CD8-positive, alpha-beta memory T cell (primary cell): ENCODE results near the gene PPP1R14B. TPM values are rescaled to one million over a fixed set of nuclear protein-coding genes. Genes with fewer than 3 reads are reported as not detected.

Source experiments
- CTCF ChIA-PET: fragments of 350-600 bp; sonication (Branson Sonifier 250); formaldehyde crosslinking; loops from one replicate; lab custom pipeline; 2021; ENCODE audit warnings: antibody characterized with exemption; lab: Charles Lee
- POLR2A ChIA-PET: fragments of 350-600 bp; sonication (Branson Sonifier 250); formaldehyde crosslinking; loops from one replicate; lab custom pipeline; 2021; ENCODE audit warnings: antibody characterized with exemption; lab: Charles Lee
- DNase-seq, 5 donors: peaks; one replicate each; pipeline versions ENCODE4 v3.0.0 to v3.0.0-alpha.2; 2020 to 2022; ENCODE audit warnings: mixed read lengths in 1 of 5
- H3K27ac ChIP-seq: one replicate; pipeline ENCODE4 v1.7.0; 2013; ENCODE audit warnings: low read depth, mild to moderate bottlenecking, low read length, moderate library complexity
- H3K27me3 ChIP-seq: 2 replicates; pipeline ENCODE4 v1.7.0; 2013; ENCODE audit warnings: low read length, mild to moderate bottlenecking; ENCODE audit not compliant: insufficient read depth, poor library complexity, severe bottlenecking
- H3K36me3 ChIP-seq: 2 replicates; pipeline ENCODE4 v1.7.0; 2013; ENCODE audit warnings: mild to moderate bottlenecking, low read length, moderate library complexity; ENCODE audit not compliant: insufficient read depth
- H3K4me1 ChIP-seq: 2 replicates; pipeline ENCODE4 v1.7.0; 2013; ENCODE audit warnings: mild to moderate bottlenecking, low read length, moderate library complexity; ENCODE audit not compliant: insufficient read depth
- H3K4me3 ChIP-seq: 2 replicates; pipeline ENCODE4 v1.7.0; 2013; ENCODE audit warnings: mild to moderate bottlenecking, low read length
- H3K9me3 ChIP-seq: 2 replicates; pipeline ENCODE4 v1.7.0; 2013; ENCODE audit warnings: mild to moderate bottlenecking, low read length
- H3K27ac Mint-ChIP-seq, 8 donors: one replicate each; pipeline ENCODE4 v1.8.0; 2020 to 2021; ENCODE audit warnings: mixed read lengths in 8 of 8, mild to moderate bottlenecking in 6 of 8, inconsistent platforms in 3 of 8, moderate library complexity in 3 of 8
- H3K27me3 Mint-ChIP-seq, 2 donors: one replicate each; pipeline ENCODE4 v1.8.0; 2020 to 2021; ENCODE audit warnings: mixed read lengths in 2 of 2, mild to moderate bottlenecking in 1 of 2, moderate library complexity in 1 of 2
- H3K36me3 Mint-ChIP-seq, 3 donors: one replicate each; pipeline ENCODE4 v1.8.0; 2020 to 2021; ENCODE audit warnings: mixed read lengths in 3 of 3, inconsistent platforms in 1 of 3, mild to moderate bottlenecking in 1 of 3
- H3K4me1 Mint-ChIP-seq, 3 donors: one replicate each; pipeline ENCODE4 v1.8.0; 2020 to 2021; ENCODE audit warnings: mixed read lengths in 3 of 3, inconsistent platforms in 1 of 3, mild to moderate bottlenecking in 1 of 3
- H3K4me3 Mint-ChIP-seq, 7 donors: one replicate each; pipeline ENCODE4 v1.8.0; 2020 to 2021; ENCODE audit warnings: mixed read lengths in 7 of 7, mild to moderate bottlenecking in 6 of 7, moderate library complexity in 4 of 7, inconsistent platforms in 2 of 7
- H3K9me3 Mint-ChIP-seq, 5 donors: one replicate each; pipeline ENCODE4 v1.8.0; 2020 to 2022; ENCODE audit warnings: mixed read lengths in 5 of 5, mild to moderate bottlenecking in 3 of 5, moderate library complexity in 2 of 5, inconsistent platforms in 1 of 5
- polyA plus RNA-seq: library from polyadenylated mRNA; unstranded; fragments of 300-500 nt; fragmentation: Illumina TruSeq; gene quantifications from one replicate; pipeline ENCODE4 v1.2.3, GENCODE V29; 2021
- total RNA-seq, 2 experiments: library from RNA; stranded (reverse); gene quantifications; one replicate each; pipeline ENCODE4 v1.2.3, GENCODE V29; 2021

The PPP1R14B gene
- total and polyA plus RNA-seq, 3 experiments from 2014 or later: 57.3 to 381 (median 365) TPM

DNA sequence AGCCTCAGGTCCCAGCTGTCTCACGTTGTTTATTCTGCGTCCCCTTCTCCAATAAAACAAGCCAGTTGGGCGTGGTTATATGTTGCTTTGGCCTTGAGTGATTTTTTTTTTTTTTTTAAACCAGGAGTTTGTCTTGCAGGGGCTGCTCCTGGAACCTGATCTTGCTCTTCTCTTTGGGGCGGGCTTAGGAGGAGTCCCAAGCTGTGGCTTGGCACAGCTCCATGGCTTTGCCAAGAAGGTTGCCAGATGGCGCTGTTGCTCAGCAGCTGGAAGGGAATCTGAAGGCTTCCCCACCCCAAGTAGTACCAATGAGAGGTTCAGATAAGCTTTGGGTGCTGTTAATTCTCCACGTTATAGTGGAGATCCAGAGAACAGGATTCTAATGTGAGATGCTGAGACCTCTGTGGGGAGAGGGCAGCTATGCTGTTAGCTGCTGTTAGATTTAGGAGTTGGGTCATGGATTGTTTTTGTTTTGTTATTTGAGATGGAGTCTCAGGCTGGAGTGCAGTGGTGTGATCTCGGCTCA is 42.2 kb downstream of the PPP1R14B start:
- no peaks in the 10 kb centered on the region for H3K9me3 Mint-ChIP-seq
- H3K4me3 Mint-ChIP-seq: peak overlapping the region; percentile 61 to 98 (median 84)
- CTCF ChIA-PET: interaction anchor here (0.6 to 10.4 kb wide), 42 partner anchors 8 to 1686 kb away, joined by 3 to 281 read pairs (median 5); partner anchors contain the start of genes BAD, CATSPERZ, CCDC85B and CCDC88B
- Histone ChIP-seq H3K27ac (no peak overlapping the region), H3K4me1 (peaks cover 39% of the 10 kb centered on the region), H3K4me3 (no peak overlapping the region), H3K27me3 (no peaks in the 10 kb centered on the region), H3K9me3 (no peaks in the 10 kb centered on the region), H3K36me3 (peaks cover 39% of the 10 kb centered on the region)
- peak overlapping the region; percentile 62 to 99 (median 95) for H3K27ac Mint-ChIP-seq
- peaks cover 12 to 69% (median 17%) of the 10 kb centered on the region in 3 donors for H3K36me3 Mint-ChIP-seq
- H3K27me3 Mint-ChIP-seq: no peaks in the 10 kb centered on the region
- peaks cover 16 to 55% (median 31%) of the 10 kb centered on the region in 3 donors for H3K4me1 Mint-ChIP-seq
- DNase-seq: peak; percentile 75 to 92 (median 79)
- POLR2A ChIA-PET: interaction anchor here (0.7 to 5.7 kb wide), 13 partner anchors 14 to 1530 kb away, joined by 3 to 69 read pairs (median 9); partner anchors contain the start of genes DNAJC4, ESRRA, FKBP2 and NUDT22

DNA sequence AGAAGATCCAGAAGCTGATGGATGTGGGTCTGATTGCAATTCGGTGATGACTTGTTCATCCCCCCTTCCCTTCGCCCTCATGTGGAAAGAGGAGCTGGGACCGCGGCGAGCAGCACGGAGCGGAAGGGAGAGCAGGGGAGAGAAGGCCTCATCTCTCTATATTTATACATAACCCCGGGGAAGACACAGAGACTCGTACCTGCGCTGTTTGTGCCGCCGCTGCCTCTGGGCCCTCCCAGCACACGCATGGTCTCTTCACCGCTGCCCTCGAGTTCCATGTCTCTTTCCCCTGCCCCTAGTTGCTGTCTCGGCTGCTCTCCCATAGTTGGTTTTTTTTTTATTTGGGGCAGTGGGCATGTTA is 42.7 kb downstream of the PPP1R14B start:
- POLR2A ChIA-PET: interaction anchor here (1.0 to 5.7 kb wide), 9 partner anchors 14 to 114 kb away, joined by 3 to 69 read pairs (median 19); partner anchors contain the start of genes DNAJC4, ESRRA, FKBP2 and NUDT22
- no peaks in the 10 kb centered on the region for H3K9me3 Mint-ChIP-seq
- H3K9me3 ChIP-seq: no peaks in the 10 kb centered on the region
- no peak overlapping the region for H3K27ac ChIP-seq
- no peaks in the 10 kb centered on the region for H3K27me3 Mint-ChIP-seq
- H3K4me3 ChIP-seq: no peak overlapping the region
- peaks cover 38% of the 10 kb centered on the region for H3K4me1 ChIP-seq
- peak overlapping the region in 2 of 7 donors; percentile 32 to 48 for H3K4me3 Mint-ChIP-seq
- peaks cover 16 to 50% (median 31%) of the 10 kb centered on the region in 3 donors for H3K4me1 Mint-ChIP-seq
- peaks cover 38% of the 10 kb centered on the region for H3K36me3 ChIP-seq
- CTCF ChIA-PET: interaction anchor here (0.6 to 10.4 kb wide), 39 partner anchors 8 to 448 kb away, joined by 3 to 281 read pairs (median 6); partner anchors contain the start of genes BAD, CATSPERZ, DNAJC4 and ESRRA
- peak overlapping the region in 7 of 8 donors; percentile 72 to 99 (median 96) for H3K27ac Mint-ChIP-seq
- peaks cover 12 to 66% (median 17%) of the 10 kb centered on the region in 3 donors for H3K36me3 Mint-ChIP-seq
- no peak for DNase-seq
- no peaks in the 10 kb centered on the region for H3K27me3 ChIP-seq

- Mint-ChIP-seq H3K27ac (peak overlapping the region in 5 of 8 donors; percentile 12 to 92 (median 60)), H3K36me3 (peaks cover 12 to 68% (median 17%) of the 10 kb centered on the region in 3 donors)
- peaks cover 38% of the 10 kb centered on the region for H3K36me3 ChIP-seq
These were observed 43.2 kb downstream of the PPP1R14B start for GRCh38 chr11:64203421-64204079.

DNA sequence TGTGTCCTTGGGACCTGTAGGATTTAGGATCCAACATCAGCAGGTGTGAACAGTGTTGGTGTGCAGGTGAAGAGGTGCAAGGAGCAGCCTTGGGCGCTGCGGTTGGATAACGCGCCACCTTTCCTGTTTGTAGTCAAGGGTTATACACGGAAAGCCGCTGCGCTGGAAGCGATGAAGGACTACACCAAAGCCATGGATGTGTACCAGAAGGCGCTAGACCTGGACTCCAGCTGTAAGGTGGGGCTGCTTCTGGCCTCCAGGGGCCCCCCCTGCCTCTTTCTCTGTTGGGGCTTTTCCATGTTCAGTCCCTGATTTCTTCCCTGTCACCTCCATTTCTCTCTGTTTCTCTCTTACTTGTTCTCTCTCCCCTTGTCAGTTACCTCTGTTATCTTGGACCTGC is 43.8 kb downstream of the PPP1R14B start:
- Histone ChIP-seq H3K4me1 (peaks cover 28% of the 10 kb centered on the region), H3K4me3 (no peak overlapping the region), H3K36me3 (peaks cover 39% of the 10 kb centered on the region), H3K27ac (no peak overlapping the region), H3K9me3 (no peaks in the 10 kb centered on the region), H3K27me3 (no peaks in the 10 kb centered on the region)
- Mint-ChIP-seq H3K27me3 (no peaks in the 10 kb centered on the region), H3K9me3 (no peaks in the 10 kb centered on the region), H3K36me3 (peaks cover 12 to 72% (median 17%) of the 10 kb centered on the region in 3 donors), H3K4me1 (peaks cover 16 to 39% (median 25%) of the 10 kb centered on the region in 3 donors), H3K4me3 (no peak overlapping the region), H3K27ac (peak overlapping the region in 2 of 8 donors; percentile 12 to 92)
- CTCF ChIA-PET: interaction anchor here (1.7 to 10.4 kb wide), 5 partner anchors 19 to 129 kb away, joined by 5 to 281 read pairs (median 62); partner anchors contain the start of genes CATSPERZ, ESRRA, NUDT22 and PPP1R14B
- no peak for DNase-seq
- POLR2A ChIA-PET: interaction anchor here (0.6 to 5.7 kb wide), 2 partner anchors 17 to 49 kb away, joined by 3 to 53 read pairs; partner anchors contain the start of genes PLCB3 and STIP1

More at GRCh38 chr11:64203421-64204079, 43.2 kb downstream of the PPP1R14B start:
- no peak overlapping the region for H3K4me3 ChIP-seq
- ChIA-PET CTCF (interaction anchor here (1.5 to 10.4 kb wide), 18 partner anchors 15 to 449 kb away, joined by 4 to 281 read pairs (median 9); partner anchors contain the start of genes CATSPERZ, DNAJC4, ESRRA and NUDT22), POLR2A (interaction anchor here (0.6 to 5.7 kb wide), 7 partner anchors 15 to 114 kb away, joined by 3 to 69 read pairs (median 35); partner anchors contain the start of genes FKBP2, NUDT22, PLCB3 and PRDX5)
- no peaks in the 10 kb centered on the region for H3K9me3 ChIP-seq
- H3K9me3 Mint-ChIP-seq: no peaks in the 10 kb centered on the region
- no peak overlapping the region for H3K27ac ChIP-seq
- DNase-seq: no peak
- peaks cover 16 to 45% (median 27%) of the 10 kb centered on the region in 3 donors for H3K4me1 Mint-ChIP-seq
- no peaks in the 10 kb centered on the region for H3K27me3 ChIP-seq
- peak overlapping the region in 2 of 7 donors; percentile 32 to 48 for H3K4me3 Mint-ChIP-seq
- H3K27me3 Mint-ChIP-seq: no peaks in the 10 kb centered on the region
- H3K4me1 ChIP-seq: peaks cover 33% of the 10 kb centered on the region

DNA sequence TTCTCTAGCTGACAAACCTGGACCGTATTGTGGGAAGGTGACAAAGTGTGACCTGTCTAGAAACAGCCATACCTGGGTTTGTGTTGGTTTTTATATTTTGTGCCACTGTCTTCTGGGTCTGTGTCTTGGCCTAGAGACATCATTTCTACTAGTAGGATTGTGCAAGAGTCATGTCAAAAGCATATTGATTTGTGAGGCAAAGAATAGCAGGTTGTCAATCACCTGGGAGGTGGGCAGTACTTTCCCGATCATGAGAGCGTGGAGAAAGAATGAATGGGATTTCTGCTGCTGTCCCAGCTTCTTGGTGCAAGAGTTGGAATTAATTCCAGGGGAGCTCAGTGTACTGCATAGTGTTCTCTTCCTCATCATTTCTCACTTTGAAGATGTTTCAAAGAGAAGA is 45.2 kb downstream of the PPP1R14B start:
- CTCF ChIA-PET: interaction anchor here (0.7 to 10.4 kb wide), 4 partner anchors 101 to 256 kb away, joined by 3 to 281 read pairs (median 4); partner anchors contain the start of genes CATSPERZ, ESRRA, PRDX5 and TRMT112
- H3K36me3 Mint-ChIP-seq: peaks cover 19 to 73% (median 23%) of the 10 kb centered on the region in 3 donors
- H3K4me3 ChIP-seq: no peak overlapping the region
- no peak for DNase-seq
- H3K4me3 Mint-ChIP-seq: no peak overlapping the region
- H3K4me1 Mint-ChIP-seq: peaks cover 20 to 29% (median 21%) of the 10 kb centered on the region in 3 donors
- H3K4me1 ChIP-seq: peaks cover 25% of the 10 kb centered on the region
- POLR2A ChIA-PET: interaction anchor here (0.7 kb wide), 1 partner anchor 28 kb away, joined by 3 read pairs; no protein-coding TSS in a partner anchor
- peak overlapping the region in 4 of 8 donors; percentile 4 to 88 (median 36) for H3K27ac Mint-ChIP-seq
- peaks cover 53% of the 10 kb centered on the region for H3K36me3 ChIP-seq
- no peaks in the 10 kb centered on the region for H3K9me3 ChIP-seq
- H3K9me3 Mint-ChIP-seq: no peaks in the 10 kb centered on the region
- no peaks in the 10 kb centered on the region for H3K27me3 ChIP-seq
- no peaks in the 10 kb centered on the region for H3K27me3 Mint-ChIP-seq
- H3K27ac ChIP-seq: no peak overlapping the region

DNA sequence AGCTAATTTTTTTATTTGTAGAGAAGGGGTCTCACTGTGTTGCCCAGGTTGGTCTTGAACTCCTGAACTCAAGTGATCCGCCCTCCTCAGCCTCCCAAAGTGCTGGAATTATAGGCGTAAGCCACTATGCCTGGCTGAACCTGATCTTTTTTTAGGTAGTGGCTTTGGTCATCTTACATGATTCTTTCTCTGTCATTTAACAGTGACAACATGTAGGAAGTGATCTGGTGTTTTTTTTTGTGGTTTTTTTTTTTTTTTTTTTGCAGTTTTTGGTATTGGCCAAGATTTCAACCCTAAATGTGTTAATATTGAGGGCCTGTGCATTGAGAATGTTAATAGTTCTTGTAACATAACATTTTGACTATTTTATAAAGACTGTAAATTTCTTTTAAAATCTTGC is 48.2 kb downstream of the PPP1R14B start:
- Mint-ChIP-seq H3K4me3 (no peak overlapping the region), H3K4me1 (peaks cover under 1 to 5% (median 4%) of the 10 kb centered on the region in 3 donors), H3K27ac (peak overlapping the region in 2 of 8 donors; percentile 12 to 61), H3K9me3 (no peaks in the 10 kb centered on the region), H3K27me3 (no peaks in the 10 kb centered on the region), H3K36me3 (peaks cover 22 to 90% (median 25%) of the 10 kb centered on the region in 3 donors)
- CTCF ChIA-PET: interaction anchor here (1.8 to 2.4 kb wide), 2 partner anchors 11 to 102 kb away, joined by 4 to 5 read pairs; no protein-coding TSS in a partner anchor
- H3K27ac ChIP-seq: no peak overlapping the region
- POLR2A ChIA-PET: no interaction called here
- no peak overlapping the region for H3K4me3 ChIP-seq
- no peaks in the 10 kb centered on the region for H3K4me1 ChIP-seq
- no peaks in the 10 kb centered on the region for H3K27me3 ChIP-seq
- H3K9me3 ChIP-seq: no peaks in the 10 kb centered on the region
- DNase-seq: no peak
- peaks cover 73% of the 10 kb centered on the region for H3K36me3 ChIP-seq

- POLR2A ChIA-PET: interaction anchor here (0.6 kb wide), 1 partner anchor 11 kb away, joined by 3 read pairs; no protein-coding TSS in a partner anchor
- peak overlapping the region in 3 of 8 donors; percentile 19 to 52 (median 19) for H3K27ac Mint-ChIP-seq
- no peaks in the 10 kb centered on the region for H3K27me3 ChIP-seq
- no peak overlapping the region for H3K27ac ChIP-seq
- peaks cover 68% of the 10 kb centered on the region for H3K36me3 ChIP-seq
- H3K4me3 ChIP-seq: no peak overlapping the region
- H3K9me3 ChIP-seq: no peaks in the 10 kb centered on the region
- H3K4me1 ChIP-seq: peaks cover 5% of the 10 kb centered on the region
- no peak for DNase-seq
- peaks cover 5 to 13% (median 13%) of the 10 kb centered on the region in 3 donors for H3K4me1 Mint-ChIP-seq
- H3K9me3 Mint-ChIP-seq: no peaks in the 10 kb centered on the region
- no peaks in the 10 kb centered on the region for H3K27me3 Mint-ChIP-seq
- H3K4me3 Mint-ChIP-seq: no peak overlapping the region
- CTCF ChIA-PET: interaction anchor here (2.4 to 2.6 kb wide), 2 partner anchors 9 to 104 kb away, joined by 5 to 11 read pairs; partner anchors contain the start of gene FERMT3
- H3K36me3 Mint-ChIP-seq: peaks cover 19 to 86% (median 20%) of the 10 kb centered on the region in 3 donors
These were observed 50.1 kb downstream of the PPP1R14B start for GRCh38 chr11:64196626-64197025.
